Hepatocyte (in vitro differentiated cells): ENCODE data around the gene CTCFL.
"Not testable (repeated sequence)": the region's sequence is repeated elsewhere in the genome, so short reads cannot be mapped to it uniquely, and the experiment has no call there.

ENCODE experiments used
- EZH2 ChIP-seq: fragments of 200-600 bp; sonication (generic); IDR thresholded peaks from 2 replicates; pipeline ENCODE4 v1.6.1; 2016; ENCODE audit warnings: antibody characterized with exemption, mild to moderate bottlenecking, borderline replicate concordance
- EZH2phosphoT487 ChIP-seq: fragments of 200-600 bp; sonication (generic); IDR thresholded peaks from one replicate; pipeline ENCODE4 v1.6.1; 2018; ENCODE audit warnings: antibody characterized with exemption, mild to moderate bottlenecking, low read depth, moderate library complexity; ENCODE audit not compliant: unreplicated experiment, severe bottlenecking
- TF ChIP-seq, protein P1 (sequence below): fragments of 200-600 bp; sonication (generic); IDR thresholded peaks from 2 replicates; pipeline ENCODE4 v1.5.1; 2016; ENCODE audit warnings: antibody characterized with exemption, mild to moderate bottlenecking; ENCODE audit not compliant: poor library complexity

DNA sequence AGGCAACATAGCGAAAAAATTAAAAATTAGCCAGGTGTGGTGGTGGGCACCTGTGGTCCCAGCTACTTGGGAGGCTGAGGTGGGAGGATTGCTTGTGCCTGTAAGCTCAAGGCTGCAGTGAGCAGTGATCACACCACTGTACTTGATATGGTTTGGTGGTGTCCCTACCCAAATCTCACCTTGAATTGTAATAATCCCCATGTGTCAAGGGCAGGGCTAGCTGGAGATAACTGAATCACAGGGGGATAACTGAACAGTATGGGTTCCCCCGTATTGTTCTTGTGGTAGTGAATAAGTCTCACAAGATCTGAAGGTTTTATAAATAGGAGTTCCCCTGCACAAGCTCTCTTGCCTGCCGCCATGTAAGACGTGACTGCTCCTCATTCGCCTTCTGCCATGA lies 52.5 kb downstream of the CTCFL start:
- TF ChIP-seq, protein P1, sequence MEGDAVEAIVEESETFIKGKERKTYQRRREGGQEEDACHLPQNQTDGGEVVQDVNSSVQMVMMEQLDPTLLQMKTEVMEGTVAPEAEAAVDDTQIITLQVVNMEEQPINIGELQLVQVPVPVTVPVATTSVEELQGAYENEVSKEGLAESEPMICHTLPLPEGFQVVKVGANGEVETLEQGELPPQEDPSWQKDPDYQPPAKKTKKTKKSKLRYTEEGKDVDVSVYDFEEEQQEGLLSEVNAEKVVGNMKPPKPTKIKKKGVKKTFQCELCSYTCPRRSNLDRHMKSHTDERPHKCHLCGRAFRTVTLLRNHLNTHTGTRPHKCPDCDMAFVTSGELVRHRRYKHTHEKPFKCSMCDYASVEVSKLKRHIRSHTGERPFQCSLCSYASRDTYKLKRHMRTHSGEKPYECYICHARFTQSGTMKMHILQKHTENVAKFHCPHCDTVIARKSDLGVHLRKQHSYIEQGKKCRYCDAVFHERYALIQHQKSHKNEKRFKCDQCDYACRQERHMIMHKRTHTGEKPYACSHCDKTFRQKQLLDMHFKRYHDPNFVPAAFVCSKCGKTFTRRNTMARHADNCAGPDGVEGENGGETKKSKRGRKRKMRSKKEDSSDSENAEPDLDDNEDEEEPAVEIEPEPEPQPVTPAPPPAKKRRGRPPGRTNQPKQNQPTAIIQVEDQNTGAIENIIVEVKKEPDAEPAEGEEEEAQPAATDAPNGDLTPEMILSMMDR: not testable (repeated sequence)
- TF ChIP-seq EZH2phosphoT487, EZH2: not testable (repeated sequence)
